Measurements from ENCODE around the gene HOXC13. TPM values are rescaled to one million over a fixed set of nuclear protein-coding genes. Genes with fewer than 3 reads are reported as not detected.

Gene HOXC13, protein sequence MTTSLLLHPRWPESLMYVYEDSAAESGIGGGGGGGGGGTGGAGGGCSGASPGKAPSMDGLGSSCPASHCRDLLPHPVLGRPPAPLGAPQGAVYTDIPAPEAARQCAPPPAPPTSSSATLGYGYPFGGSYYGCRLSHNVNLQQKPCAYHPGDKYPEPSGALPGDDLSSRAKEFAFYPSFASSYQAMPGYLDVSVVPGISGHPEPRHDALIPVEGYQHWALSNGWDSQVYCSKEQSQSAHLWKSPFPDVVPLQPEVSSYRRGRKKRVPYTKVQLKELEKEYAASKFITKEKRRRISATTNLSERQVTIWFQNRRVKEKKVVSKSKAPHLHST
- 10.3 to 17.8 TPM (median 12.3 TPM) in 5 replicates for total RNA-seq (2022; extraction: Qiagen RNA extraction)

DNA sequence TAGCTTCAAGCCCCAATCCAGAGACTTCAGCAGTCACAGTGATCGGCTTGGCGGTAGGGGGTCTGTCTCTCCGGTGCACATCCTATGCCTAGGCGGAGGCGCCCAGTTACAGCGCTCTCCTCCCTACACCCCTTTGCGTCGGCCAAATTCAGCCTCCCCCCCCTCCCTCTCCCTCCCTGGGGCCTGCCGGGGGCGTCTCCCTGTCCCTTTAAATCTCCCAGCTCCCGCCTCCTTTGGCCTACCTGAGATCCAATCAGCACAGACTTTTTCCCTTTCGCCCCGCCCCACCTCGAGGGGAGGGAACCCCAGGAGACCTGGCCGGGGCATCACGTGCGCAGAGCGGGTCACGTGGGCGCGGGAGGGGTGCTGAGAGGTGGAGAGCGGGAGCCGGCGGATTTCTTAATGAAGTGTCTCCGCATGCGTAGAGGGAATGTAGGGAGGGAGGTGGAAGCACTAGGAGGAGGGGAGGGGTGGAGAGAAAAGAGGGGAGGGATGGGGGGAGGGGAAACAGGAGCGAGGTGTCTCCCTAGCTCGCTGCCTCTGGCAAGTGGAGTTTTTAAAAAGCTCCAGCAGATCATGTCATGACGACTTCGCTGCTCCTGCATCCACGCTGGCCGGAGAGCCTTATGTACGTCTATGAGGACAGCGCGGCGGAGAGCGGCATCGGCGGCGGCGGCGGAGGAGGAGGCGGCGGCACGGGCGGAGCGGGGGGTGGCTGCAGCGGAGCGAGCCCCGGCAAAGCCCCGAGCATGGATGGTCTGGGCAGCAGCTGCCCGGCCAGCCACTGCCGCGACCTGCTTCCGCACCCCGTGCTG, at the start of gene HOXC13:
TSS of gene HOXC13 (plus strand) at position 506 of the 815 bp plus-strand sequence. CDS start at position 582, 76 bp downstream.

GRCh38 chr12:53954694-53955035, 16.0 kb downstream of the HOXC13 start, which contains the start of gene HOXC12:
HOXC12 (plus strand) TSS chr12:53954903; CDS start chr12:53954930, 27 bp downstream.

GRCh38 chr12:53972722-53973235, 34.1 kb downstream of the HOXC13 start, which contains the start of gene HOXC11:
HOXC11 (plus strand) TSS chr12:53973126; CDS start chr12:53973242, 116 bp downstream.

DNA sequence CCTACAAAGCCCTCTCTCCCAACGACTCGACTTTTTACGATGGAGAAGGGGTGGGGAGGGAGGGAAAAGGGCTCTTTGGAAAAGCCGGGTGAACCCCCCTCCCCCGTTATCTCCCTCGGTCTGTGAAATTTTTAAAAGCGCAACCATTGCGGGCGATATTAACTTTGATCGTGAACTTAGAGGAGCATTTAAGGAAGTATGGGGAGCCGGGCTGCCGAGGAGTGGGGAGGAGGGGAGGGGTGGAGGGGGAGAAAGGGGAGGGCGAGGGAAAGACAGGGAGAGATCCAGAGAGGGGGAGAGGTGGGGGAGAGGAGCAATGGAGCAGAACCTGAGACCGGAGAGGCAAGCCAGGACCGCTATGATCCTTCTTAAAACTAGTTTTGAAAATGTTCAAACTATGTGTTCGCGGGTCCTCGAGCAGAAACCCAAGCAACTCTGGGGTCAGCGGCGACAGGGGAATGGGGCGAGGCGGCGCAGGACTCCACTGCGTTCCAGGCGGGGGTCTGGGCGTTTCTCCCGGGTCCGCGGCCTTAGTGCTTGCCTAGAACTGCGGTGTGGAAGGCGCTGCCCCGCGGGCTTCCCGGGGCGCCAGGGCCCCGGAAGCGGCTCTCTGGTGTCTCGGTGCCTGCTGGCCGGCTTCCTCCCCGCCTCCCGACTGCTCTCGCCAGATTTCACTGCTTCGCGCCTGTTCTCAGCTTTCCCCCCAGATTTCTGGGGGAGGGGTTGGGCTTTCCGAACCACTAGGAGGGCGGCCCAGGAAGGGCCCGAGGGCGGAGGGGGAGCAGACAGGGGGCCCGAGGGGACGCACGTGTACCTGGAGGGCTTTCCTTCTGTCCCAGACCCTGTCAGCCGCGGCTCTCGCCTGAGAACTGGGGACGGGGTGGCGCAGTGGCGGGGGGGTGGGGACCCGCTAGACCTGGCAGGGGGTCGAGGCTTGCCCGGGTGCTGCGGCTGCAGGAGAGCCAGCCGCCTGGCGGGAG, 35.7 kb downstream of the HOXC13 start, which contains the start of gene HOTAIR:
TSS of gene HOTAIR (minus strand) at position 871 of the 980 bp plus-strand sequence.

GRCh38 chr12:53984901-53985691, 46.5 kb downstream of the HOXC13 start, which contains the start of gene HOXC10:
HOXC10 (plus strand) TSS chr12:53985146; CDS start chr12:53985260, 114 bp downstream.

Other genes starting within 250 kb of the HOXC13 start
- gene CALCOCO1, start 211.4 kb upstream of the HOXC13 start, total RNA-seq (2022; extraction: Qiagen RNA extraction), result 17.3 to 24.8 TPM (median 21.1 TPM) in 5 replicates
- not detected in 5 replicates for gene CISTR, start 186.9 kb upstream of the HOXC13 start, total RNA-seq (2022; extraction: Qiagen RNA extraction)
- not detected in 5 replicates for gene HOXC12, start 16.1 kb downstream of the HOXC13 start, total RNA-seq (2022; extraction: Qiagen RNA extraction)
- gene HOXC11, start 34.3 kb downstream of the HOXC13 start, total RNA-seq (2022; extraction: Qiagen RNA extraction), result 0.39 to 0.65 TPM (median 0.54 TPM) in 5 replicates
- gene HOTAIR, start 36.1 kb downstream of the HOXC13 start, total RNA-seq (2022; extraction: Qiagen RNA extraction), result 0.08 to 0.37 TPM (median 0.09 TPM) in 5 replicates
- gene HOXC10, start 46.3 kb downstream of the HOXC13 start, total RNA-seq (2022; extraction: Qiagen RNA extraction), result 2.5 to 3.4 TPM (median 2.9 TPM) in 5 replicates
- gene HOXC9, start 61.3 kb downstream of the HOXC13 start, total RNA-seq (2022; extraction: Qiagen RNA extraction), result 11.1 to 12.5 TPM (median 11.7 TPM) in 5 replicates
- gene HOXC8, start 70.2 kb downstream of the HOXC13 start, total RNA-seq (2022; extraction: Qiagen RNA extraction), result 4.2 to 5.7 TPM (median 5.4 TPM) in 5 replicates
- 4.4 to 5.7 TPM (median 4.9 TPM) in 5 replicates for gene HOXC6, start 89.6 kb downstream of the HOXC13 start, total RNA-seq (2022; extraction: Qiagen RNA extraction)
- 0.57 to 0.85 TPM (median 0.73 TPM) in 5 replicates for gene HOXC5, start 94.2 kb downstream of the HOXC13 start, total RNA-seq (2022; extraction: Qiagen RNA extraction)
- 2.2 to 4.3 TPM (median 3.6 TPM) in 5 replicates for gene HOXC4, start 115.0 kb downstream of the HOXC13 start, total RNA-seq (2022; extraction: Qiagen RNA extraction)

Data from A549 treated with CORT108297 at 1 μM for 4 hours (cell line).